Endothelial cell of umbilical vein (primary cell): ENCODE measurements around the gene INTS2.

Experiments
- EZH2 ChIP-seq: IDR thresholded peaks from 2 replicates; pipeline ENCODE4 v1.6.1; 2012; ENCODE audit warnings: borderline replicate concordance, low read depth, mild to moderate bottlenecking, moderate library complexity, low read length, inconsistent platforms; ENCODE audit not compliant: severe bottlenecking
- JUN ChIP-seq: IDR thresholded peaks from 2 replicates; pipeline ENCODE4 v1.6.1; 2011; ENCODE audit warnings: borderline replicate concordance, low read depth; ENCODE audit not compliant: insufficient read length, insufficient read depth
- MYC ChIP-seq: IDR thresholded peaks from one replicate; pipeline ENCODE4 v1.6.1; 2011; ENCODE audit warnings: mild to moderate bottlenecking, low read depth, low read length
- POLR2A ChIP-seq: IDR thresholded peaks from 2 replicates; pipeline ENCODE4 v1.6.1; 2012; ENCODE audit warnings: low read depth, mild to moderate bottlenecking, control low read depth, low read length
- POLR2AphosphoS5 ChIP-seq: IDR thresholded peaks from 2 replicates; pipeline ENCODE4 v1.6.1; 2012; ENCODE audit warnings: low read depth, mild to moderate bottlenecking, control low read depth, low read length, moderate library complexity; ENCODE audit not compliant: insufficient read depth
- TF ChIP-seq, protein P1 (sequence below), 2 donors: IDR thresholded peaks; 1 replicate in 1 of 2; 2 replicates in 1 of 2; pipeline ENCODE4 v1.5.1; 2011; ENCODE audit warnings: low read length in 2 of 2, mild to moderate bottlenecking in 2 of 2, moderate library complexity in 2 of 2, control low read depth in 1 of 2, inconsistent platforms in 1 of 2, low read depth in 1 of 2; ENCODE audit not compliant: insufficient read depth in 1 of 2; ENCODE audit errors: extremely low read depth in 1 of 2
- TF ChIP-seq, protein P2 (sequence below): IDR thresholded peaks from 2 replicates; pipeline ENCODE4 v1.6.1; 2011; ENCODE audit not compliant: insufficient read depth, insufficient read length

DNA sequence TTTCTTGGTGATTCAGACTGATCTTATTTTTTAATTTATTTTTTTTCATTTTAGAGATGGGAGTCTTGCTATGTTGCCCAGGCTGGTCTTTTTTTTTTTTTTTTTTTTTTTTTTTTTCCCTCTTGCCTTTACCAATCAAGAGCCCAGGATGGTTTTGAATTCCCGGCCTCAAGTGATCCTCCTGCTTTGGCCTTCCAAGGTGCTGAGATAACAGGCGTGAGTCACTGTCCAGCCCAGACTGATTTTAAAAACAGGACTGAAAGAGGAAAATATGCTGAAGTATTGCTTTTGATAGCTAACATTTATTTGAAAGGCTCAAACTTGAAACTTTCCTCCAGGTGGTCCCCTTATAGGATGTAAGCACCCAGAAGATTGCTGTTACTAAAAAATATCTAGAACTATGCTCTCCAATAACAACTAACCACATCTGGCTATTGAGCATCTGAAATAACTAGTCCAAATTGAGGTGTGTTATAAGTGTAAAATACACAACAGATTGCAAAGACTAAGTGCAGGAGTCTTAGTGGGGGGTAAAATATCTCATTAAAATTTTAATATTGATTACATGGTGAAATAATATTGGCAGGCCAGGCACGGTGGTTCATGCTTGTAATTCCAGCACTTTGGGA, 48.7 kb downstream of the INTS2 start:
- TF ChIP-seq, protein P1, sequence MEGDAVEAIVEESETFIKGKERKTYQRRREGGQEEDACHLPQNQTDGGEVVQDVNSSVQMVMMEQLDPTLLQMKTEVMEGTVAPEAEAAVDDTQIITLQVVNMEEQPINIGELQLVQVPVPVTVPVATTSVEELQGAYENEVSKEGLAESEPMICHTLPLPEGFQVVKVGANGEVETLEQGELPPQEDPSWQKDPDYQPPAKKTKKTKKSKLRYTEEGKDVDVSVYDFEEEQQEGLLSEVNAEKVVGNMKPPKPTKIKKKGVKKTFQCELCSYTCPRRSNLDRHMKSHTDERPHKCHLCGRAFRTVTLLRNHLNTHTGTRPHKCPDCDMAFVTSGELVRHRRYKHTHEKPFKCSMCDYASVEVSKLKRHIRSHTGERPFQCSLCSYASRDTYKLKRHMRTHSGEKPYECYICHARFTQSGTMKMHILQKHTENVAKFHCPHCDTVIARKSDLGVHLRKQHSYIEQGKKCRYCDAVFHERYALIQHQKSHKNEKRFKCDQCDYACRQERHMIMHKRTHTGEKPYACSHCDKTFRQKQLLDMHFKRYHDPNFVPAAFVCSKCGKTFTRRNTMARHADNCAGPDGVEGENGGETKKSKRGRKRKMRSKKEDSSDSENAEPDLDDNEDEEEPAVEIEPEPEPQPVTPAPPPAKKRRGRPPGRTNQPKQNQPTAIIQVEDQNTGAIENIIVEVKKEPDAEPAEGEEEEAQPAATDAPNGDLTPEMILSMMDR (IDR thresholded peaks at IDR 0.05; ENCODE audit: extremely low read depth in 1 of 2, insufficient read depth in 1 of 2, low read depth in 1 of 2, low read length in 2 of 2): no peak
- TF ChIP-seq POLR2A: no peak
- TF ChIP-seq EZH2: no peak
- no peak for TF ChIP-seq JUN
- TF ChIP-seq POLR2AphosphoS5: no peak
- TF ChIP-seq, protein P2, sequence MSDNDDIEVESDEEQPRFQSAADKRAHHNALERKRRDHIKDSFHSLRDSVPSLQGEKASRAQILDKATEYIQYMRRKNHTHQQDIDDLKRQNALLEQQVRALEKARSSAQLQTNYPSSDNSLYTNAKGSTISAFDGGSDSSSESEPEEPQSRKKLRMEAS: no peak
- TF ChIP-seq MYC: no peak
